Stimulated activated CD8-positive, alpha-beta memory T cell treated with anti-CD3 and anti-CD28 coated beads, Interleukin-12 subunit alpha, Interleukin-12 subunit beta, amount 100 ng/mL, for 4 hours (primary cell): ENCODE results near the gene SCO2.
A peak's percentile ranks its signal among the peaks of the same experiment; 100 is the strongest.

ENCODE experiments used
- DNase-seq: peaks from one replicate; pipeline ENCODE4 v3.0.0-alpha.2; 2020; ENCODE audit warnings: low read depth

Gene SCO2

DNA sequence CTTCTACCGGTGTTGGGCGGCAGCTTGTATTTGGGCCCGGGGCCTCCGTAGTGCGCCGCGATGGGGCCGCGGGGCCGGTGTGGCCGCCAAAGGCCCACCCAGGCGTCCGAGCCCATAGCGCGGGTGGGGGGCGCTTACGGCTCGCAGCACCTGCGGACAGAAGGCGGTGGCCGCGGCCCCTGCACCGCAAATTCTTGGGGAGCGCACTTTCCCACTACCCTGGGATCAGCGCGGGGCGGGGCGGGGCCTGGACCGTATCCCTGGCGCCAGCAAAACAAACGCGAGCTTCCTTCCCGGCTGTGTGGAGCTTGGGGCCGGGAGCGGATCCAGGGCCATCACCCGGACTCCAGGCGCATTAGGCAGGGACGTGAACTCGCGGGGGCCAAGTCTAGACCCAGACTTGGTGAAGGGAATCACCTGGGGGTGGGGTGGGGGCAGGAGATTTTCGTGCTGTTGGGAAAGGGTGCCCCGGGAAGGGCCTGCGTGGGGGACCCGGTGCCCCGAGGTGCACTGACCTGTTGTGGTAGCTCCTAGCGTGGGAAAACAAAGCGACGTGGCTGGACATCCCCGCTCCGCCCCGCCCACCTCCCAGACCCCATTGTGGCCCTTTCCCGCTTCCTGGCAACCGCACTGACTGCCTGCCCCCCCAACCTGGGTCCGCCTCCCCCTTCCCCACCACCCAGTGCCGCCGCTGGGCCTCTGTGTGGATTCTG is 6.7 kb upstream of the SCO2 start:
- no peak for DNase-seq

DNA sequence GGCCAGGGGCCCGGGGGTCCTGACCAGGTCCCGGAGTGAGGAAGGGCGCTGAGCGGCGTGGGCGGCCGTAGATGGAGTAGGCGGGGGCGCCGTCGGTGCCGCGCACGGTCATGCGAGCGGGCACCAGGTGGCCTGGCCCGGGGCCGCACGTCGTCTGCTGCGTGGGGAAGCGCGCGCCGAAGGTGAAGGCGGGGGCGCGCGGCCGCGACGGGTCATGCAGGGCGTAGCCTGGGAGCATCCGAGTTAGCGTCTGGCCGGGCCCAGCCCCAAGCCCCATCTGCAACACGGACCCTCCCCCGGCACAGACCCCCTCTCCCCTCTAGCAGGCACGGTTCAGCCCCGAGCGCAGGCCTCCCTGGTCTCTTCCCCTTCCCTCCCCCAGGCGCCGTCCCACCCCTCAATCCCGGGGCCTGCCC is 6.2 kb upstream of the SCO2 start:
- DNase-seq: peak; percentile 59

DNA sequence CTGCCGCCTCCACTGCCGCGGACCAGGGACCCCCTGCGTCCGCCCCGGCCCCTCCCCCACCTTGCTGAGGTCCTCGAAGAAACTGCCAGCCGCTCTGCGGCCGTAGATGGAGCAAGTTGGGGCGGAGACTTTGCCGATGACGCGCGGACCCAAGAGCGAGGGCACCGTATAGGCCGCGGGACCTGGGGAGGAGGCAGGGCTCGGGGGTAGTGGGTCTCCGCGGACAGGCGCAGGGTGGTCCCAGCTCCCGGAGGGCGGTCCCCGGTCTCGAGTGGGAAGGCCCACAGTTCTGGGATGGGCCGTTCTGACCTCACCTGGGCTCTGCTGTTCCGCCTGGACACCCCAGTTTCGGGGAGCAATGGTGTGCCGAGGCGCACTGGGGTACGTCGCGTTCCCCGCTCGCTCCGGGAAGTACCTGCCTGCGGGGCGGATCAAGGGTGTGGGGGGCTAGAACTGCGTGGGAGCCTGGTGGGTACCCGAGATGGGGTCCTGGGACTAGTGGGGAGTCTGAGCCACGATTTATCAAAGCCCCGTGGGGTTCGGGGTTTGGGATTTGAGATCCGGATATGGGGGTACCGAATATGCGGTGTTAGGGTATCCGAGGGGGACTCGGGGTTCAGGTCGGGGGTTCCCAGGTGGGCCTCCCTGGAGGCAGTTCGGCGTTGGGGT is 5.6 kb upstream of the SCO2 start:
- peak; percentile 67 for DNase-seq

DNA sequence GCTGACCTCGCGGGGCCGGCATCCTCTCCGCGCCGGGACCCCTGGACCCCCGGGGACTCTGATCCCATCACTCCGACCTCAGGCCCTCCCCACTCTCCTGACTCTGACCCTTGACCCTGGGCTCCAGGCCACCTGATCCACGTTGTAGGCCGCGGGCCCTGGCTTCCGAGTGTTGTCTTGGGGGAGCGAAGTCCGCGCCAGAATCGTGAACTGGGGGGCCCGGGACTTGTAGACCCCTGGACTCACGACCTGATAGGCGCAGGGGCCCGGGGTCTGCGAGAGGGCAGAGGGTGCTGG is 5.1 kb upstream of the SCO2 start:
- DNase-seq: no peak

DNA sequence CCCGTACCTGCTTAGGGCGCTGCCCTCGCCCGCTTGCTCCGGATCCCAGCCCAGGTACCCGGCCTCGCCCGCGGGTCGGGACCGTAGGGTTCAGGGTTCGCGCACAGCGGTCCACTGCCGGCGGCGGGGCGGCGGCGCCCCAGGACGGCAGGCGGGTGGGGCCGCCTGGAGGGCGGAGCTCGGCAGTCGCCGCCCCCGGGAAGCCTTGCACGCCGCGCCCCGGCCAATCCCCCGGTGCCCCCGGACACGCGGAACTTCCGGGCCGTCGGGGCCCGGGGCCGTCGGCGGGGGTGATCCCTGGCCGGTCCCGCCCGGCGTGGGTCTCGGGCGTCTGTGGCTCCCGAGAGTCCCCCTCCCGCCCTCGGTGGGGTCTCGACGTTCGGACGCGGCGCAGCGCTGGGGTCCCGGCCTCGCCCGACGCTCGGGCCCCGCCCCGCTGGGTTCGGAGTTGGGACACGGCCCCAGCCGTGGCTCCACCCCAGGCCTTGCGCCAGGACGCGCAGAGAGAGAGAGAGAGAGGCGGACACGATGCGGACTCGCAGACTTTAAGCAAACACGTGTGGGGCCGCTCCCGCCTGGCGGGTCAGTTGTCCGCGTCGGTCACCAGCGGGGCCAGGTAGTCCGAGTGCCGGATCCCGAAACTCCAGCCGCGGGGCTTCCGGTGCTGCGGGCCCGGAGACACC is 4.6 kb upstream of the SCO2 start, which contains the start of gene TYMP:
TSS of gene TYMP (minus strand) at position 116 of the 683 bp plus-strand sequence. CDS start 303 bp downstream, outside the sequence.
- peak; percentile 65 for DNase-seq

DNA sequence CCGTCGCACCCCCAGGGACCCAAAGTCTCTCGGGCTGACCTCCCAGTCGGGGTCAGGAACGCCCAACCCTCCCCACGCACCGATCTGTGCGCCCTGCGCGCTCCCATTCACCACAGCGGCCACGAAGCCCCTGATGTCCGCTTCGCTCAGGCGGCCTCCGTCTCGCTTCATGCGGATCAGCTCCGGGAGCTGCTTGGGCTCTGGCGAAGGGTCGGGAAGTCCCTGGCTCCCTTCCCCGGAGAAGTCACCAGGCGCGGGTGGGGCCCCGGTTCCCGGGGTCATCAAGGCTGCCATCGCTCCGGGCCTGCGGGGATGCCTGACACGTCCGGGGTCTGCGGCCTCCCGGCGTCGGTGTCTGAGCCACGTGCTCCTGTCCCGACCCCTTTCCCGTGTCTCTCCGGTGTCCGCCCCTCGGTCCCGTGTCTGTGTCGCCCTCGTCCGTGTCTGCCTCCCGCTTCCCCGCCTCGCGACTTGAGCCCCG is 4.1 kb upstream of the SCO2 start:
- DNase-seq: no peak

DNA sequence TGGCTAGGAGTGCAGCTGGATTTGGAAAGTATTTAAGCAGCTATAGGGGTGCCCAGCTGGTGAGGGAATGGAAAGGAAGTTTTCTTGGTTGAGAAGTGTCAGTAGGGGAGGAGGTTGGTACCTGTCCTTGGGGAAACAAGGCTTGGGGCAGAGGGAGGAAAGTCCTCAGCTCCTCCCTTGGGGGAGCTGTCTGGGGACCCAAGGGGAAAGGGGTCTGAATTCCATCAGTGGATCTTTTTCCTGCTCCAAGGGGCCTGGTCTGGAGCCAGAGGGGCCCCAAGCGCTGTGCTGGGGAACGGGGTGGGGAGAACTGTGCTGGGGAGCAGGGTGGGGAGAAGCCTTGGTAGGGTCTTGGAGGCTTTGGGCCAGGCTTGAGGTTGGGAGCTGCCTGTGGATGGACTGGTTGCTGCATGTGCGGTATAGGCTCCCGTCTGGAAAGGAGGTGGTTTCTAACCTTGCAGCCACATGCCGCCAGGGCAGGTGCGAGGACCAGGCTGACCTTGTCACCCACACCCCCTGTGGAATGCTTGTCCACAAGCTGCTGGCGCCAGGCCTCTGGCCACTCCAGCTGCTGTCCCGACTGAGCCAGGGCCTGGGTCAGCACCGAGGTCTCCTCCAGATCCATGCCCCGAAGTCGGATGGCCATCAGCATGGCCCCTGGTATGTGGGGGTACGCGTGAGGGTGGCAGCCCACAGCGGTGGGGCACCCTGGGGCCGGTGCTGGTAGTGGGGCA is 3.5 kb upstream of the SCO2 start:
- DNase-seq: no peak

DNA sequence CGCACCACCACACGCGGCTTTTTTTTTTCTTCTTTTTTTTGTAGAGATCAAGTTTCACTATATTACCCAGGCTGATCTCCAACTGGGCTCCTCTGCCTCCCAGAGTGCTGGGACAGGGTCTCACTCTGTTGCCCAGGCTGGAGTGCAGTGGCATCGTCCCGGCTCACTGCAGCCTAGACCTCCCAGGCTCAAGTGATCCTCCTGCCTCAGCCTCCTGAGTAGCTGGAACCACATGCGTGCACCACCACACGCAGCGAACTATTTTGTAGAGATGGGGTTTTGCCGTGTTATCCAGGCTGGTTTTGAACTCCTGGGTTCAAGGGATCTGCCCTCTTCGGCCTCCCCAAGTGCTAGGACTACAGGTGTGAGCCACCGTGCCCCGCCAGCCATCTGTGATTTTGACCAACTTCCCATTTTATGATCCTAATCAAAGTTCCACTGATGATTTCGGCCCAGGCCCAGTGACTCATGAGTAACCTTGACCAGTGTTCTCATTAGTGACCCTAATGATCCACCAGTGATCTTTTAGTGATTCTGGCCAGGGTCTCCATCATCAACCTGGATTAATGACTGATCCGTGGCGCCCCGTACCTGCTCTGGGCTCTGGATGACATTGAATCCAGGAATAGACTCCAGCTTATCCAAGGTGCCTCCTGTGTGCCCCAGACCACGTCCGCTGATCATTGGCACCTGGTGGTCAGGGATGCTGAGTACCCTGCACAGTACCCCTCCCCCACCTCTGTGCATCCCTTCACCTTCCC is 2.7 kb upstream of the SCO2 start:
- DNase-seq: no peak

DNA sequence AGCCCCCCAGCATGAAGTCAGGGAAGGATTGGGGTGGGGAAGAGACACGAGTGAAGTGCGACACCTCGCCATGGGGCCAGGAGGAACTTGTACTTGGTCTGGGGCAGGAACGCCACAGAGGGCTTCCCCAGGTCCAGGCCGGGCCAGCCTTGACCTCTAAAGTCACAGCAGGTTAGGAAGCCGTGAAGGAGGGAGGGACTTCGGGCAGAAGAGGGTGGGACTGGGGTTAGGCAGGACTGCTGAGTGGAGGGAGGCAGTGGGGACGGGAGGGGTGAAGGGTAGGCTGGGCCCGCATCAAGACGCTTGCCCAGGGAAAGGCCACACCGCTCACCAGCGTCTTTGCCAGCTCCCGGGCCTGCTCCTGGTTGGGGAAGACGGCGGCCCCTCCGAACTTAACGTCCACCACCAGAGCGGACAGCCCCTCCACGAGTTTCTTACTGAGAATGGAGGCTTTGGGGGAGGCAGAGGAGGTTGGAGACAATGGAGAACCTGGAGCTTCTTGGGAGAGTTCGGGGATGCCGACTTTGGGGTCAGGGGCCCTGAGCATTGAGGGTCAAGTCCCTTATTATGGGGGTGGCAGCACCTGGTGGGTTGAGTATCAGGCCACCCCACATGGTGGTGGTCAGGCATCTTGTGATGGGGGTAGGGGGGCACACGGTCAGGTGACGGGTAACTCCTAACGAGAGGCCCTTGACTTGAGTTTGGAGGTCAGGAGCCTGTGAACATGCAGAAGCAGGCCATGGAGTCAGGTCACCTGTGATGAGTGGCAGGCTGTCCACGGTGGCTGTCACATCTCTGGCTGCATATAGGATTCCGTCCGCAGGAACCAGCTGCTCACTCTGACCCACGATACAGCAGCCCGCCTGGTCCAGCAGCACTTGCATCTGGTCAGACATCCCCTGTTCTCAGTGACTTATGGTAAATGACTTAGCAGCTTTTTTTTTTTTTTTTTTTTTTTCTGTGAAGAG is 1.7 kb upstream of the SCO2 start:
- DNase-seq: no peak

DNA sequence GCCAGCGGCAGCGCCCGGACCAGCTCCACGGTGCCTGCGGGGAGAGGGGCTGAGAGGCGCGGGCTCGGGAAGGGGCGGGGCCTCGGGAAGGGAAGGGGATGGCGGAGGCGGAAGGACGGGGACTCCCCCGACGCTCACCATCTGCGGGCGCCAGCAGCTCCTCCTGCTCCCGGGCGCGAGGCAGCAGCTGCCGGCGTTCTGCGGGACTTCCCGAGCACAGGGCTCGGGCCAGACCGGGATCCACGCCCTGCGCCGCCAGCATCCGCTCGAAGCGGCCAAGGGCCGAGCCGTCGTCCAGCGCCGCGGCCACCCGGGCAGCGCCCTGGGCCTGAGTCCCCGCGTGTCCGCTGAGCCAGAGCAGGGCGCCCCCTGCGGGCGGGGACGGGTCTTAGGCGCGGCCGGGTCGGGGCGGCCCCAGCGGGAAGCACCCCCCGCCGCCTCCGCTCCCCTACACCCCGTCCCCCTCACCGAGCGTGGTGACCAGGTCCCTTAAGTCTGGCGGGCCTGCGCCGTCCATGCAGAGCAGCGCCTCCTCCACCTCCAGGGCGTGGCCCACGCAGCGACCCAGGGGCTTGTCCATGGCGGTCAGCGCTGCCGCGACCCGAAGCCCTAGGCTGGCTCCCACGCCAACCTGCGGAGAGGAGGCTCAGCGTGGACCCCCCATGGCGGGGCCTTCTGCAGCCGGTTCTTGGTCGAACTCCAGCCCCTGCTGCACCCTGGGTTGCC is 873 bp upstream of the SCO2 start:
- DNase-seq: peak; percentile 78

DNA sequence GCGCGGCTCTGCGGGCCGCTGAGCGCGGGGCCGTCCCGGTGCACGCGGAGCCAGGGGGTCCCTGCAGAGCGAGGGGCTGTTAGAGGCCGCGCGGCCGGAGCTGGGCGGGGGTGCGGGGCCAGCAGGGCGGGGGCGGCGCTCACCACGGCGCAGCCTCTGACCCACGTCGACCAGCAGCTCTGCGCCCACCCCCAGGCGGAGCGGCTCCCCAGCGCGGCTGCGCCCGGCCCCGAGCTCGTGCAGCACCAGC is 385 bp upstream of the SCO2 start:
- DNase-seq: no peak

DNA sequence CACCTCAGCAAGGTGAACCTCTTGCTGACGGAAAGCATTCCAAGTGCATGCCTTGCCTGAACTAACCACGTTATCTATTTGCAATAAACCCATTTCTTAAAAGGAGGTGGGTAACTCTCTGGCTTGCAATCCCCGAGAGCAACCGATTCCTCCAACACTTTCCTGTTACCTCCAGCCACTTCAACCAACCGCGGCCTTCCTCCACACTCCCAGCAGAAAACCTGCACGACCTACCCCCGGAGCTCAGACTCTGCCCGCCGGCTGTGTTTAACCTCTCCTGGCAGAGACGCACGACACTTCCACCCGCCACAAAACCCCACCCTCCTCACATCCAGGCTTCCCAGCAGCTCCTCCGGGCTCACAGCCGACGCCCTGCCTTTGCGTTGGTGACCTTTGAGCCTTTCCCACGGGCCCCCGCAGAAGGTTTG is 708 bp downstream of the SCO2 start:
- no peak for DNase-seq

DNA sequence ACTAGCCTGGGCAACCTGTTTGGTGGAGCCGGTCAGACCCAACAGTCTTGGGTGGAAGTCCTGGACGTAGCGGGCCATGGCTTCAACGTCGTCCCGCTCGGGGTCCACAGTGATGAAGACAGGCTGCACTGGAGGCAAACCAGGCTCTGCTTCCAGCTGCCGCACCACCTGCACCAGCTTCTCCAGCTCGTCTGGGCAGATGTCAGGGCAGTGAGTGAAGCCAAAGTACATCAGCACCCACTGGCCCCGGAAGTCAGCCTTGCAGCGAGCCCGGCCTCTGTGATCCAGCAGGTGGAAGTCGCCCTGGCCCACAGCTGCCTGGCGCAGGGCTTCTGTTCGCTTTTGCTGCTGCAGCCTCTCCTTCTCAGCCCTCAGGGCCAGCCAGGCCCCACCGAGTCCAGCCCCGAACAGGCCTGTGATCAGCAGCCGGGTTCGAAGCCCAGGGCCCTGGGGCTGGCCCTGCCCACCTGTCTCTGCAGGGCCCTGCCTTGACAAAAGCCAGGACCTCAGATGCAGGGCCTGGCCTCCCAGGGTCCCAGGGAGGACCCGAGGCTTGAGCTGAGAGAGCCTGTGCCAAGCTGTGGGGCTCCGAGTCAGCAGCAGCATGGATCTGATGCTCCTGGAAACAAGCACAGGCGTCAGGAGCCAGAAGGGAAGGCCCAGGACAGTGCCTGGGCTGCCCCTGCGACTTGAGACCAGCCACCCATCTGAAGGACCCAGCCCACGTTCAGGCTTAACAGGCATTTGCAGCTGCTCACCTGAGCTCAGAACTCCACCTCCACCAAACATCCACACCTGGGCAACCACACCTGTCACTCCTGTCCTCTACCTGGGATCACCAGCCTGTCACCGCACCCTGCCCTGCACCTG is 1.4 kb downstream of the SCO2 start:
- no peak for DNase-seq

DNA sequence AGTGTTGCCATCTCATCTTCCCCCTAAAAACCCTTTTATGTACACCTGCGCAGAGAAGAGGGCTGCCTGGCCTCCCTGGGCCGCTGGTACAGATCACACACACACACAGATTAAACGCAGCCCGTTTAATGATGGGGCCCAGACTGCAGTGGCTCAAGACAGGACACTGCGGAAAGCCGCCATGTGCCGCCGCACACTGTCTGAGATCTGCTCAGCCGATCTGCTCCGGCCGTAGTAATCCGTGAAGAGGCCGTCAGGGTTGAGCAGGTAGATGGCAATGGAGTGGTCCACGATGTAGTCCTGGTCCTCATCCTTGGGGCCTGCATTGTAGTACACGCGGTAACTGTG is 2.0 kb downstream of the SCO2 start:
- no peak for DNase-seq

DNA sequence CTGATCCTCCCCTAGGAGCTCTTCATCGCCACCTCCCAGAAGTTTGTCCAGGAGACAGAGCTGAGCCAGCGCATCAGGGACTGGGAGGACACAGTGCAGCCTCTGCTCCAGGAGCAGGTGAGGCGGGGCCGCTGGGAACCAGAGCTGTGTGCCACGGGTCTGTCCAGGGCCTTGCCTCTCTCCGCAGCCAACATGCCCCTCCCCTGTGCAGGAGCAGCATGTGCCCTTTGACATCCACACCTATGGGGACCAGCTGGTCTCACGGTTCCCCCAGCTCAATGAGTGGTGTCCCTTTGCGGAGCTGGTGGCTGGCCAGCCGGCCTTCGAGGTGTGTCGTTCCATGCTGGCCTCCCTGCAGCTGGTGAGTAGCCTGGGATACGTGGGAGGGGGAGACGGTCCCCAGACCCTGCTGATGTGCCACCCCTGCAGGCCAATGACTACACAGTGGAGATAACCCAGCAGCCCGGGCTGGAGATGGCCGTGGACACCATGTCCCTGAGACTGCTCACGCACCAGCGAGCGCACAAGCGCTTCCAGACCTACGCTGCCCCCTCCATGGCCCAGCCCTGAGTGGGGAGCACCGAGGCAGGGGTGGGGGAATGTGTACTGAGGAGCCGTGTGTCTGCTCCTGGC is 2.5 kb downstream of the SCO2 start:
- DNase-seq: no peak

DNA sequence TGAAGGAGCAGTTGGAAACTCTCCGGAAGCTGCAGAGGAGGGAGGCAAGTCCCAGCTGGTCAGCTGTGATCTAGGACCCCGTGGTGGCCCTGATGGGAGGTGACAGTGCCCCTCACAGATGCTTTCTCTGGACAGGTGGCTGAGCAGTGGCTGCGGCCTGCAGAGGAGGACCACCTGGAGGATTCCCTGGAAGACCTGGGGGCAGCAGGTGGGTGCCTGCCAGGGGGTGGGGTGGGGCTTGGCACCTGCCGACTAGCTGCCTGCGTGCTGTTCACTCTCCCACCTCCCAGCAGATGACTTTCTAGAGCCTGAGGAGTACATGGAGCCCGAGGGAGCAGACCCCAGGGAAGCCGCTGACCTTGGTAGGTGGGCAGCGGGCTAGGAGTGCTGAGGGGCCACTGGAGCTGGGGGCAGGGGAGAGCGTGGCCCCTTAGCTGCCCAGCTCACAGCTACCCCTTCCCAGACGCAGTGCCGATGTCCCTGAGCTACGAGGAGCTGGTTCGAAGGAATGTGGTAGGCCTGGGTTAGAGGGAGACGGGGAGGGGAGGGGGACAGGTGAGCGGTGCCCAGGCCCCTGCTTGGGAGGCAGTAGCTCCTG is 3.1 kb downstream of the SCO2 start:
- no peak for DNase-seq

DNA sequence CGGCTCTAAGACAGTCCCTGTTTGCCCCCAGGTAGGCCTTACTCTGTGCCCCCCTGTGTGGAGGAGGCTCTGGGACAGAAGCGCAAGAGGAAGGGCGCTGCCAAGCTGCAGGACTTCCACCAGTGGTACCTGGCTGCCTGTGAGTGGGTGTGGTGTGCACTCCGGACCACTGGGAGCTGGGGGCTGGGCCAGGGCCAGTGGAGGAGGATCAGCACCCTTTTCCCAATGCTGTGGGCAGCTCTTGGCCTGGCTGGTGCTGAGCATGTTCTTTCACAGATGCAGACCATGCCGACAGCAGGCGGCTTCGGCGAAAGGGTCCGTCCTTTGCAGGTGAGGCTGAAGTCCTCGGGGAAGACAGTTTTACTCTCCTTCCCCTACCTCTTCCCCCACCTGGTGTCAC is 3.7 kb downstream of the SCO2 start:
- DNase-seq: no peak

DNA sequence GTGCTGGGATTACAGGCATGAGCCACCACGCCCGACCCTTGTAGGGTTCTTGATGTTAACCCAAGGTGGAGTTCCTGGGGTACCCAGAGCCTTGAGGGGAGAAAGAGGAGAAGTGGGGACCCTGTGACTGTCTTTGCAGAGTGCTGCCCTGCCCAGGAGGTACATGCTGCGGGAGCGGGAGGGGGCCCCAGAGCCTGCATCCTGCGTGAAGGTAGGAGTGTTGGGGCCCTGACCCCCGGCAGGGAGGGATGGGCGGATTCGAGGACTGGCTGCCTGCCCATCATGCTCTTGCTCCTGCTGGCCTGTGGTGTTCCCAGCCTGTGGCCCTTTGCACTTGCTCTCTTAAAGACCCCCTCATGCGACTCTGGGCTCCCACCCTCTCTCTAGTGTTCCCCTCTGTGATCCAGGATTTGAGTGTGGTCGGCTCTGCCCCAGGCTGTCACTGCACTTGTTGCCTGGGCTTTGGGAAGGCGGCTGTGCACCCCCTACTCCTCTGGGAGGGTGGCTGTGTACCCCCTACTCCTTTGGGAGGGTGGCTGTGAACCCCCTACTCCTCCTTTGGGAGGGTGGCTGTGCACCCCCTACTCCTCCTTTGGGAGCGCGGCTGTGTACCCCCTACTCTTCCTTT is 4.5 kb downstream of the SCO2 start:
- DNase-seq: no peak
